ENCODE results near the gene PKNOX2.

PKNOX2 gene

GRCh38 chr11:125146232-125146631 is 18.3 kb upstream of the PKNOX2 start:
- Histone ChIP-seq H3K9ac (ENCODE audit: low read length) (no peak overlapping the region), H2AFZ (ENCODE audit: low read depth, low read length) (no peak overlapping the region), H3K79me2 (ENCODE audit: low read length) (no peaks in the 10 kb centered on the region), H3K9me3 (ENCODE audit: insufficient read depth, low read length) (no peaks in the 10 kb centered on the region), H3K36me3 (replicated peaks; ENCODE audit: low read depth, low read length) (no peaks in the 10 kb centered on the region), H3K27ac (ENCODE audit: low read length) (no peak overlapping the region), H3K27me3 (ENCODE audit: low read depth, low read length) (no peaks in the 10 kb centered on the region), H3K4me3 (ENCODE audit: low read length) (no peak overlapping the region), H3K4me1 (ENCODE audit: low read length) (peaks cover 8% of the 10 kb centered on the region), H4K20me1 (ENCODE audit: insufficient read depth, low read length) (no peaks in the 10 kb centered on the region), H3K4me2 (ENCODE audit: low read length) (no peak overlapping the region)
- no peak for TF ChIP-seq EZH2phosphoT487 (IDR thresholded peaks at IDR 0.05; ENCODE audit: low read depth)
- no peak for TF ChIP-seq CTCF (IDR thresholded peaks at IDR 0.05; ENCODE audit: low read depth, low read length)

DNA sequence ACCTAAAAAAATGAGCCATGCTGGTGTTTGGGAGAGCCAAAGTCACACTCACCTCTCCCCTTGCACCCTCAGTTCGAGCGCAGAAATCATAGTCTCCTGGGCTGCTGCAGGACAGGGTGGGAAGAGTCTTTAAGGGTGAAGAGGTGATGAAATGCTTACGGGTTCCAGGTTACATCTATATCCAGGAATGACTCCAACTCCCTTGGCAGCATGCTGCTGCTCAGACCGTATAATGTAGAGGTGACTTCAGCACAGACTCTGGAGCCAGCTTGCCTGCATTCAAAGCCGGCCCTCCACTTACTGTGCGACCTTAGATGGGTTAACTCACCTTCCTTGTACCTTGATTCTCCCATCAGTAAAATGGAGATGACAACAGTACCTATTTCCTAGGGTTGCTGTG is 17.3 kb upstream of the PKNOX2 start:
- Histone ChIP-seq H3K9me3 (ENCODE audit: insufficient read depth, low read length) (no peaks in the 10 kb centered on the region), H3K79me2 (ENCODE audit: low read length) (no peaks in the 10 kb centered on the region), H2AFZ (ENCODE audit: low read depth, low read length) (no peak overlapping the region), H3K36me3 (replicated peaks; ENCODE audit: low read depth, low read length) (no peaks in the 10 kb centered on the region), H3K9ac (ENCODE audit: low read length) (no peak overlapping the region), H3K4me2 (ENCODE audit: low read length) (no peak overlapping the region), H3K27me3 (ENCODE audit: low read depth, low read length) (0 out of 2 replicates have a peak, but pooled peaks cover 3% of the 10 kb centered on the region), H3K4me3 (ENCODE audit: low read length) (no peak overlapping the region), H4K20me1 (ENCODE audit: insufficient read depth, low read length) (no peaks in the 10 kb centered on the region), H3K27ac (ENCODE audit: low read length) (no peak overlapping the region), H3K4me1 (ENCODE audit: low read length) (no peaks in the 10 kb centered on the region)
- no peak for TF ChIP-seq CTCF (IDR thresholded peaks at IDR 0.05; ENCODE audit: low read depth, low read length)

DNA sequence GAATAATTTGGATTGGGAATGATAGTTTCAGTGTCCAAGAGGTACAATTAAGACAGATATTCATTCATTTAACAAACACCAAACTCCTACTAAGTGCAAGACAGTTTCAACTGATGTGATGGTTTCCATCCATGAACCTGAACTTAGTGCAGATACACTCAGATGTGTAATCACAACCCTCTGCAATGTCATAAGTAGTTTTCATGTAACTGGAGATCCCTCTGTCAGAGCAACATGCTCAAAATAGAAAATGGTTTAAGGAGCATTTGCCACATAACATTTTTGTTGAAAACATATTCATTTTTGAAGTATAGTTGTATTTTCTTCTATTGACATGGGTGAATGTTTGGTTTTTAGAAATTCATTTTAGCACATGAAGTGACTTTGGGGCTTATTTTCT is 16.5 kb upstream of the PKNOX2 start:
- H3K9ac ChIP-seq (ENCODE audit: low read length): no peak overlapping the region
- H3K27me3 ChIP-seq (ENCODE audit: low read depth, low read length): 0 out of 2 replicates have a peak, but pooled peaks cover 3% of the 10 kb centered on the region
- TF ChIP-seq EZH2phosphoT487 (IDR thresholded peaks at IDR 0.05; ENCODE audit: low read depth) (no peak), CTCF (IDR thresholded peaks at IDR 0.05; ENCODE audit: low read depth, low read length) (no peak)
- no peaks in the 10 kb centered on the region for H3K79me2 ChIP-seq (ENCODE audit: low read length)
- H4K20me1 ChIP-seq (ENCODE audit: insufficient read depth, low read length): no peaks in the 10 kb centered on the region
- no peaks in the 10 kb centered on the region for H3K9me3 ChIP-seq (ENCODE audit: insufficient read depth, low read length)
- H3K27ac ChIP-seq (ENCODE audit: low read length): no peak overlapping the region
- H3K4me3 ChIP-seq (ENCODE audit: low read length): no peak overlapping the region
- H3K36me3 ChIP-seq (replicated peaks; ENCODE audit: low read depth, low read length): no peaks in the 10 kb centered on the region
- no peak overlapping the region for H2AFZ ChIP-seq (ENCODE audit: low read depth, low read length)
- H3K4me1 ChIP-seq (ENCODE audit: low read length): no peaks in the 10 kb centered on the region
- H3K4me2 ChIP-seq (ENCODE audit: low read length): no peak overlapping the region

- H3K4me2 ChIP-seq (ENCODE audit: low read length): no peak overlapping the region
Observed at GRCh38 chr11:125148743-125149142, 15.8 kb upstream of the PKNOX2 start.

More at GRCh38 chr11:125148743-125149142, 15.8 kb upstream of the PKNOX2 start:
- H3K9ac ChIP-seq (ENCODE audit: low read length): no peak overlapping the region
- H3K27me3 ChIP-seq (ENCODE audit: low read depth, low read length): 0 out of 2 replicates have a peak, but pooled peaks cover 3% of the 10 kb centered on the region
- H3K79me2 ChIP-seq (ENCODE audit: low read length): no peaks in the 10 kb centered on the region
- no peak overlapping the region for H2AFZ ChIP-seq (ENCODE audit: low read depth, low read length)
- H3K4me3 ChIP-seq (ENCODE audit: low read length): no peak overlapping the region
- no peaks in the 10 kb centered on the region for H3K9me3 ChIP-seq (ENCODE audit: insufficient read depth, low read length)
- H3K36me3 ChIP-seq (replicated peaks; ENCODE audit: low read depth, low read length): no peaks in the 10 kb centered on the region
- no peaks in the 10 kb centered on the region for H4K20me1 ChIP-seq (ENCODE audit: insufficient read depth, low read length)
- H3K4me1 ChIP-seq (ENCODE audit: low read length): no peaks in the 10 kb centered on the region
- TF ChIP-seq CTCF (IDR thresholded peaks at IDR 0.05; ENCODE audit: low read depth, low read length) (no peak), EZH2phosphoT487 (IDR thresholded peaks at IDR 0.05; ENCODE audit: low read depth) (no peak)
- no peak overlapping the region for H3K27ac ChIP-seq (ENCODE audit: low read length)
